NCI-H2107 treated with DMSO at 0.1 percent for 48 hours (cell line): ENCODE data around the gene EEF1AKMT2.
A peak's percentile ranks its signal among the peaks of the same experiment; 100 is the strongest.
"Not testable (repeated sequence)": the region's sequence is repeated elsewhere in the genome, so short reads cannot be mapped to it uniquely, and the experiment has no call there.

Source experiments
- DNase-seq: peaks from one replicate; lab custom pipeline; 2025; ENCODE audit not compliant: unreplicated experiment; lab: John Stamatoyannopoulos, UW

Gene EEF1AKMT2

DNA sequence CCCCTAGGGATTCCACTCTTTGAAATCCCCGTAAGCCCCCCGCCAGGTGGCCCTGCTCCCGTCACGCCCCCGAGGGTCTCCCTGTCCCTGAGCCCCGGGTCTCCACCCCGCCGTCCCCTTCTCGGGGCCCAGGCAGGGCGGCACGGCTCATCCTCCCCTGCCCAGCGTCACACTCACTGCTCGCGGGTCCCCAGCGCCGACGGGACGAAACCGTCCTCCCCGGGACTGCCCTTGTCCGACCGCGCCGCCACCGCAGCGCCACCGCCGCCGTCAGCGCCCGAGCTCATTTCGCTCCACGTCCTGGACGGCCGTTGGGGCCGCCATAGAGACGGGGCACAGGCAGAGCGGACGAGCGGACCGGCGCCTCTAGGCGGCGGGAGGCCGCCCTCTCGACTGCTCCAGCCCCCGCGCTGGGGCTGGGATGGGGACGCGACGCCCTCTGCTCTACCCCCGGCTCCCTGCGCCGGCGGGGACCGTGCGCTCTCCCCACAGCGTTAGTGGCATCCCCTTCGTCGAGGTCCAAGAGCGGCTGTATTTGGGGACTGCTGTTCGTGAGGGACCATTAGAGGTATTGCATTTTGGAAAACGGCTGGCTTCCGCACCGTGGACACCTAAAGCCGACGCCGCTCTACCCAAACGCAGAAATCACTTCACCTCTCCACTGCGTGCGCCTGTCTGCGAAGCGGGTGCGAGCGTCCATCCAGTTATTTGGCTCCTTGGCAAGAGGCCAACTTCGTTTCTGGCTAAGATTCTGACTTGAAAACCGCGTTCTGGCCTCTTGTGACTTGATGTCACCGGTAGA lies at the start of gene EEF1AKMT2:
TSS of gene EEF1AKMT2 (minus strand) at position 341 of the 802 bp plus-strand sequence. CDS start at position 287, 54 bp downstream.
- peak; percentile 19 for DNase-seq

DNA sequence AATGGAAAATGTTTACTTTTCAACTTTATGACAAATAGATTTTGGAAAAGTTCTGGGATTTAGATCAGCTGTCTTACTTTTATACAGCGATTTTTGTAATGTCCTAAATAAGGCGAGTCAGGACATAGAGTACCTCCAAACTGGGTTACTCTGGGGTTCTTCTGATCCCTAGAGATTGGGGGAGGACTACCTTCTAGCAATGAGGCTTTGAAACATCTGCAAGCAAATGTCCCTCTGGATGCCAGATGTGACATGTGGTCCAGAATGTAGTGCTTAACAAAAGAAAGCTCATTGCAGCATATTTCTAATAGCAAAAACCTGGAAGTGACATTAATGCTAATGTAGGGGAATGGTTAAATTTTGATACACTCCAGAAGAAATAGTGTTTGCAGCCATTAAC lies 46.0 kb upstream of the EEF1AKMT2 start:
- DNase-seq, result no peak

DNA sequence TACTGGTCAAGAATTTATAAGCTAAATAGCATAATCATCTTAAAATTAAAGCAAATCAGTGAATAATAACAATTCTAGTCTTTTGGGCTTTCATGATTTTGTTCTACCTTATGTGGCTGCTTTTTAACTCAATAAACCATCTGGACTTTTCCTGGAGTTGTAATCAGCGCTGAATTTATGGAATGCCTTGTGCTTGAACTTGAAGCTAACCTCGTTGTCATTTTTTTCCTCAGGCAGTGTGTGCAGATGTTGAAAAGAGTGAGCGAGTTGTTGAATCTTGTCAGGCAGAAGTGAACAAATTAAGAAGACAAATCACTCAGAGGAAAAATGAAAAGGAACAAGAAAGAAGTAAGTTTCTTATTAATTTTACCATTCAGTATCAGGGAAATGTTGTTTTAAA lies 39.4 kb upstream of the EEF1AKMT2 start:
- DNase-seq, result no peak

DNA sequence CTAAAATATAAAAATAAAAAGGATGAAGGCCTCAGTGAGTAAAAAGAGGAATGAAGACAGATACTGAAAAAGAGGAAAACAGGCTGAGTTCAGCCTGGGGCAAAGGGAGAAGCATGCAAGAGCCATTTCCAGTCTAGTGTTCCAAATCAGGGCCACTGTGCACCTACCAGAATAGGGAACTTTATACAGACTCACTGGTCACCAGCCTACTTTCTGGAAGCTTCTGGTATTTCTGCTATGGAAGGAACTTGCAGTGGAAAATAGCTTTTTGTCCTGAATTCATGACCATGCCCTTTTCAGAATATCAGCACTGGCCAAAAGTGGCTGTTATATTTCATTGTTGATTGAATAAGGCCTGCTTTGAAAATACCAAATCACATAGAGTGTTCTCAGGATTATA lies 38.8 kb upstream of the EEF1AKMT2 start:
- DNase-seq, result no peak

DNA sequence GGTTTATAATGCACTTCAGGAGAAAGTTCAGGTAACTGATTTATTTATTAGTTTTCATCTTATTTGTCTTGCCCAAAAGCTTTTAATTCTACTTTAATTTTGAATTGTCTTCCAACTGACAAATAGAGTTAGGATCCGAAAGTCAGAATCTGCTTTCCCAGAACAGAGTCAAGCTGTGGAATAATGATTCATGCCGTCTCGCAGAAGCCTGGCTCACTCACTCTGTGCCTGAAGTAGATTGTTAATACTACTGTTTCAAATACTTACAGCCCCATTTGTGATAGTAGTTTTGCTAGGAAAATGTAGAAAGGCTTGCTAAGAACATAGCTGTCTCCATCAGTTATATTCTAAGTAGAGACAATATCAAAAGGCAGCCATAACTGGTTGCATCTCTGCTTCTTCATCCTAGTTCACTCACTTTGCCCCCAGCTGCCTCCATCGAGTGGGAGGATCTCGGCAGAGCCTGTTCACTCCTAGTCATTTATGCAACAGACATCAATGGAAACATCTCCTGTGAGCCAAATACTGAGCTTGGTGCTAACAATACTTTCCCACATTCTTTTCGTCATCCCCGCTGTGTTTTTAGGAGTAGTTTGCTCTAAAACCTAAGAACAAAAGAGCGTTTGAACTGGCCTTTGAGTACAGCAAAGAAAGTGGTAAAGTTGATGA lies 37.9 kb upstream of the EEF1AKMT2 start:
- no peak for DNase-seq

DNA sequence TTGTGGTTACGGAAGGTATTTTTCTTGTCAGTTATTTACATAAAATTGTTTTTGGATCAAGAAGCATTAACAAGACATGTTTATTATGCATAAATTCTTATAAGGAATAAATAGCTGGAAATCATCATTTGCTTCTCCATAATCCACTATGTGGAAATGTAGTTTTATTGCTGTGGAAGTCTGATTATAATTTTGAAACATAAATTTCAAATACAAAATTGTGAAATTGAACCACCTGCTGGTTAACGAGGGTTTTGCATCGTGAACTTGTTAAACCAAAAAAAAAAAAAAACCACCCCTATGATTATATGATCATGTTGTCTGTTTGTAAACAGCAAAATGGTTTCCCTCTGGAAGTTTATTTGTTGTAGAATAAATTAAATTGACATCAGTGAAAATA lies 35.8 kb upstream of the EEF1AKMT2 start:
- no peak for DNase-seq

DNA sequence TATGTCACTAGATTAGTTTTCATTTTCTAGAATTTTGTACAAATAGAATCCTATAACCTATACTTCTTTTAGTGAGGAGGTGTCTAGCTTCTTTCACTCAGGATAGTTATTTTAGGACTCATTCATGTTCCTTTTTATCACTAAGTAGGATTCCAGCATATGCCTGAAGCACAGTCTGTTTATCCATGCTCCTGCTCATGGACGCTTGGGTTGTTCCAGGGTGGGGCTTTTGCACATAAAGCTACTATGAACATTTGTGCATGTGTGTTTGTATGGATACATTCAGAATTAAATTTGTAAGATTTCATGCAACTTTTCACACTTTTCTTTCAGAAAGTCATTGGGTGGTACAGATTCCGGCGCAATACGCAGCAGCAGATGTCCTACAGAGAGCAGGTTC lies 34.6 kb upstream of the EEF1AKMT2 start:
- DNase-seq, result no peak

DNA sequence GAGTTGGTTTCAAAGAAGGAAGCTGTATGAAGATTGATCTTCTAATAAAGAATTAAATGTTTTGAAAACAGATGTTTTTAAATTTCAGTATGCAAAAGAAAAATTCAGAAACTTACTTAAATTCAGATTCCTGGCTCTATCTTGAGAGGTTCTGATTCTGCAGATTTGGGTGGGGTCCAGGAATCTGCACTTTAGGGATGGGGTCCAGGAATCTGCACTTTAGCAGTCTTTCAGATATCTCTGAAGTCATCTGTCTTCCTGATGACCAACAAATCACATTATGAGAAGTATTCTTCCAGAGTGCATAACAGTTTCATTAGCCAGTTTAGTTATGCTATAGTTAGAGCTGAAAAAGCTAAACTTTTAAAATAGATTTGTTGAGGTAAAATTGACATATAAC lies 34.0 kb upstream of the EEF1AKMT2 start:
- DNase-seq, result no peak

DNA sequence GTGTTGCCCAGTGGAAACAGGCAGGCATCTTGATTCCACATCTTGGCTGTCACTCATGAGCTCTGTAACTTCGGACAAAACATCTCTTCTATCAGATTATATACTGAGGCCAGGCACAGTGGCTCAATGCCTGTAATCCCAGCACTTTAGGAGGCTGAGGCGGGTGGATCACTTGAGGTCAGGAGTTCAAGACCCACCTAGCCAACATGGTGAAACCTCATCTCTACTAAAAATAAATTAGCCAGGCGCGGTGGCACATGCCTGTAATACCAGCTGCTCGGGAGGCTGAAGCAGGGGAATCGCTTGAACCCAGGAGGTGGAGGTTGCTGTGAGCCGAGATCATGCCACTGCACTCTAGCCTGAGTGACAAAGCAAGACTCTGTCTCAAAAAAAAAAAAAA lies 33.2 kb upstream of the EEF1AKMT2 start:
- not testable (repeated sequence) for DNase-seq

DNA sequence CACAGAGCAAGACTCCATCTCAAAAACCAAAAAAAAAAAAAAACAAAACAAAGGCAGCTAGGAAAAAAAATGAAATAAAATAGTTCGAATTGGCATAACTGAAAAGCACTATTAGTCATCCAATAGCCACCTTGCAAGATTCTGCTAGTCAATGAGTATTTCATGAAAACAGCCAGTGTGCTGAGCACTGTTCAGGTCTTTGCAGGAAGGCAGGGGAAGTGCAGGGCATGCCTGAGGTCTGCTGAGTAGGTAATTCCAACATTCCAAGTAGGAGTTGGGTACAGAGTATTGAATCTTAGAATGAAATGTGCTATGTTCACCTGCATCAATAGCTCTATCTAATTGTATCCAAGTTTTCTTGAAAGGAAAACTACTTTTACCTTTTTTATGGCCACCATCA lies 32.8 kb upstream of the EEF1AKMT2 start:
- no peak for DNase-seq

DNA sequence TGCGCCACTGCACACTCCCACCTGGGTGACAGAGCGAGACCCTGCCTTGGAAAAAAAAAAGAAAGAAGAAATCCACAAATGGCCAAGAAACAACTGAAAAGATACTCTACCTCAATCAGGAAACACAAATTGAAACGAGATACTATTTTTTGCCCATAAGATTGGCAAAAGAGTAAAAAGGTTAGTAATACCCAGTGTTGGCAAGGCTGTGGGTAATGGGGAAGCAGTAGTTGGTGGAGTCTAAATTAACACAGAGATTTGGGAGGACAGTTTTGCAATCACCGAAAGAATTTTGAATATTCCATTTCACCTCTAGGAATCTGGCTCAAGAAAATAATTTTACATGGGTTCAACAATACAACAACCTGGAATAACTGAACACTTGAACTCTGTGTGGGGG lies 29.8 kb upstream of the EEF1AKMT2 start:
- no peak for DNase-seq

DNA sequence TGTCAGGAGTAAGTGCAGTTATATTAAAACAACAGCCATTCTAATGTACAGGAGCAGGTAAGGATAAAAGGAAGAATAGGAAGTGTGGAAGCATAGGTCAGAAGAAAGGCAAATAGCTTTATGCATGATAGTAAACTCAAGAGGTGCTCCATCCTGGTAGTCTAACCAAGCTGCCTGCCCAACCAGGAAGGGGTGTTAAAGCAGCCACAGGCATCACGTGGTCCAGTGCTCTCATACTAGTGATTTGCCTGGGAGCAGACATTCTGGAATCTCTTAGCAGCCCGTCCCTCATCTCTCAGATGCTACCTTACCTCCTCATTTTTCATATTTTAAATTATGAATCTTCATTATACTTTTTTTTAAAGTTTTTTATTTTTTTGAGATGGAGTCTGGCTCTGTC lies 28.4 kb upstream of the EEF1AKMT2 start:
- no peak for DNase-seq

DNA sequence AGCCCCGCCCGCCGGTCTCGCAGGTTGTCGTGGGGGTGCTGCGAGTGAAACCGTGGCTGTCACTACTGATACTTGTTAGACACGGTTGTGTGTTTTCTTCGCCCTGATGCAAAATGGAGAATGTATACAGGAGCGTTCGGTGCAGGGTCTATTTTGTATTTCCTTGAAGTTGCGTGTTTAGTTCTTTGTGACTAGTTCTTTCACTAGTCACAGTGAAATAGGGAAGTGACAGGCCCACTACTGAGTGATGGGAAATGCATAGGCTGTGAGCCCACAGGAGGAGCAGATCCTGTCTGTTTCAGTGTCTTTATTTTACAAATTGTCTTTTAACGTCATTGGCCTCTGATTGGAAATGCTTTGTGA lies 10.6 kb upstream of the EEF1AKMT2 start:
- DNase-seq, result no peak

DNA sequence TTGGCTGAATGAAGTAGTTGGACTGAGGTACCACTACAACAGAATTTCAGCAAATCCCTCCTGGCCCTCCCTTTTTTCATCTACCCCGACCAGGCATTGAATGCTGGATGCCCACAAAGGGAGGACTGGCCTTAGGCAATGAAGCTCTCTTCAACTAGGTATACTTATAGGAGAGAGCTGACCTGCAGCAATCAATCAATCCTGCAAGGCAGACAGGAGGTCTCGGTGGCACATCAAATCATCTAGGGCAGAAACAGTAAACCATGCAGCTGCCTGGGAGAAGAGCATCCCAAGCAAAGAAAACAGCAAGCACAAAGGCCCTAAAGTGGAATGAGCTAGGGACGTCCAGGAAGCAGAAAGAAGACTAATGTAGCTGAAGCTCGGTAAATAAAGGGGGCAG lies 7.5 kb upstream of the EEF1AKMT2 start:
- DNase-seq, result no peak

DNA sequence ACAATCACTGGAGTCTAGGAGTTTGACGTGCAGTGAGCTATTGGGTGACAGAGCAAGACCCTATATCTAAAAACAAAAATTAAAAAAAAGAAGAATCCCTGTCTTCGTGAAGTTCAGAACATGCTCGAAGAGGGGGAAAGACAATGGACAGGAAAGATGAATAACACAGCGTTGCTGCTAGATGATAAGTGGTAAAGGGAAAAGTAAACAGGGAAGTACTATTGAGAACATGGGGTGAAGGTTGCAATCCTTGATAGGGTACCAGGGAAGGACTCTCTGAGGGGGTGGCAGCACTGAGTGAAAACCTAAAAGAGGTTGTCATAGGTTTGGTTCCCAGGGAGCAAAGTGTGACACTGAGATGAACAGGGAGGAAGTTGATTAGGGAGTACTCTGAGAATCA lies 7.1 kb upstream of the EEF1AKMT2 start:
- DNase-seq, result no peak

DNA sequence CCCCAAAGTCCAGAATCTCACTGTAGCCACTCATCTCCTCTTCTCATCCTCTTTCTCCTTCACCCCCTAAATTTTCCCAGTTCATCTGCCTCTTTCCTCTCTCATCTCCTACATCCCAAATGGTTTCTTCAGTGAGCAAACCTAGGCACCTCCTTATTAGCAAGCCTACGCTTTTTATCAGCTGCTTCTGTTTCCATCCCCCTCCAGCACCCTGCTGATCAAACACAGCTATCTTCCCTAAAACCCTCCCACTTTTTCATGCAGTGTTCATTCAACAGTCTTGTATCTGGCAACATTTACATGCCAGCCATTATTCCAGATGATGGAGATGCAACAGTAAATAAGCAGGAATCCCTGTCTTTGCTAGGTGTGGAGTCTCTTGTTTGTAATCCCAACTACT lies 6.7 kb upstream of the EEF1AKMT2 start:
- no peak for DNase-seq

DNA sequence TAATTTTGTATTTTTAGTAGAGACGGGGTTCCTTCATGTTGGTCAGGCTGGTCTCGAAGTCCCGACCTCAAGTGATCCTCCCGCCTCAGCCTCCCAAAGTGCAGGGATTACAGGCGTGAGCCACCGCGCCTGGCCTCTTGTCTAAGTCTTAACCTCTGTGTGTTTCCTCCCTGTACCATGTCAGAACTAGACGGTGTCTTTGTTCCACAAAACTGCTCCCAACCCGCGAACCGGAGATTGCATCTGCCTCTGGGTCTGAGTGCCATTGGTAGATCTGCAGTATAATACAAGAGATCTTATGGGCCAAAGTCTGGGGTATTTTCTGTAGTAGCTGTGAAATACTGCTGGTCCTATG lies 1.3 kb upstream of the EEF1AKMT2 start:
- DNase-seq, result no peak

DNA sequence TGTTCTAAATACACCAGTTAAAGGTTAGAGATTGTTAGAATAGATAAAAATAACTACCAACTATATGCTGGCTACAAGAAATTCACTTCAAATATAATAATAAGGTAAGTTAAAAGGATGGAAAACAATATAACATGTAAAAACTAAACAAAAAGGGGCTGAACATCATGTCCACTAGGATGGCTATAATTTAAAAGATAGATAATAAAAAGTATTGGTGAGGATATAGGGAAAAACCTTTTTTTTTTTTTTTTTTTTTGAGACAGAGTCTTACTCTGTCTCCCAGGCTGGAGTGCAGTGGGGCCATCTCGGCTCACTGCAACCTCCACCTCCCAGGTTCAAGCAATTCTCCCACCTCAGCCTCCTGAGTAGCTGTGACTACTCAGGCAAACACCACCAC lies 8.8 kb downstream of the EEF1AKMT2 start:
- DNase-seq, result not testable (repeated sequence)

DNA sequence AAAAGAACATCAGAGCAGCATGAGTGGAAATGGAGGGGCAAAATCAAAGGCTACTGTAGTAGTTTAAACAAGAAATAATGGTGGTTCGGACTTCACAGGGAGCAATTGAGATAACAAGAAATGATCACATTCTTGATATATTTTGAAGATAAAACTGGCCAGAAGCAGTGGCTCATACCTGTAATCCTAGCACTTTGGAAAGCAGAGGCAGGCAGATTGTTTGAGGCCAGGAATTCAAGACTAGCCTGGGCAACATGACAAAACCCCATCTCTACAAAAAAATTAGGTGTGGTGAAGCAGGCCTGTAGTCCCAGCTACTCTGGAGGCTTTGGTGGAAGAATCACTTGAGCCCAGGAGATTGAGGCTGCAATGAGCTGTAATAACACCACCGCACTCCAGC lies 22.9 kb downstream of the EEF1AKMT2 start:
- no peak for DNase-seq

DNA sequence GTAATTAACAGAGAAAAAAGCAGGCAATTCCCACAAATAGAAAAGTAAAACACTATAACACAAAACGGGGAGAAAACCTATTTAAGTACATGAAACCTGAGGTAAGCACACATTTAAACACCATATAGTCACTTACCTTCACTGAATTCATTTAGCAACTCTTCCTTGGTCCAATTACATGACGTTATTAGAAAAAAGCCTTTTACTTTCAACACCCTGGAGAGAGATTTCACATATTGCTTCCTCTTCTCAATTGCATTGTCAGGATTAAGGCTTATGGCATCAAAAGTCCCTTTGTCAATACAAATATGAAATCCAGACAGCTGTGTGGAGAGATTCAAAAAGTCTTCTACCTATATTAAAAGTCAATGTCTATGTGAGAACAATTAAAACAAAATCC lies 26.4 kb downstream of the EEF1AKMT2 start:
- no peak for DNase-seq

DNA sequence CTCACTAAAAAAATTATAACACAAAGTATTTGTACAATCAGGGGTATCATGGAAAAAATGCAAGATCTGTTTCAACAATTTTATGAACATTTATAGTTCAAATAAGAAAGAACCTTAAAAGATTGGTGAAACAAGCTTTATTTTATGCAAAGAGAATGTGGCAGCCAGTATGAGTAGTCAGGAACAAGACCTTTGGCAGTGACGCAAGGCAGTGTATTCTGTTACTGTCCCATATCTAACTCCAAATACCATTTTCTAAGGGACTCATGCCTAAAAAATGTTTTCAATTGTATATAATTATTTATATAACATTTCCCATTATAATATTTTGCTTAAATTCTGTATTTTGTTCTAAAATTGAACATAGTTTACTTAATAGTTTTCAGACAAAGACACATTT lies 28.4 kb downstream of the EEF1AKMT2 start:
- no peak for DNase-seq

DNA sequence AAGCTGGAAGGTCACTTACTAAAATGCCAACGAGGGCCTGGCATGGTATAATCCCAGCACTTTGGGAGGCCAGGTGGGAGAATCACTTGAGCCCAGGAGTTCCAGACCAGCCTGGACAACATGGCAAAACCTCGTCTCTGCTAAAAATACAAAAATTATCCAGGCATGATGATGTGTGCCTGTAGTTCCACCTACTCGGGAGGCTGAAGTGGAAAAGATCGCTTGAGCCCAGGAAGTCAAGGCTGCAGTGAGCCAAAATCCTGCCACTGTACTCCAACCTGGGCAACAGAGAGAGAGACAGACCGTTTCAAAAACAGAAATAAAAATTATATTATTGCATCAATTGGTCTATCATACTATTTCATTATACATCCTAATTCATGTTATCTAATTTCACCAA lies 29.4 kb downstream of the EEF1AKMT2 start:
- no peak for DNase-seq
